Hepatocyte (in vitro differentiated cells): ENCODE data around the gene AKAP13.

Experiments
- CTCF ChIP-seq: fragments of 200-600 bp; sonication (generic); IDR thresholded peaks from 2 replicates; pipeline ENCODE4 v1.5.1; 2016; ENCODE audit warnings: antibody characterized with exemption, mild to moderate bottlenecking; ENCODE audit not compliant: poor library complexity
- EZH2 ChIP-seq: fragments of 200-600 bp; sonication (generic); IDR thresholded peaks from 2 replicates; pipeline ENCODE4 v1.6.1; 2016; ENCODE audit warnings: antibody characterized with exemption, mild to moderate bottlenecking, borderline replicate concordance
- EZH2phosphoT487 ChIP-seq: fragments of 200-600 bp; sonication (generic); IDR thresholded peaks from one replicate; pipeline ENCODE4 v1.6.1; 2018; ENCODE audit warnings: antibody characterized with exemption, mild to moderate bottlenecking, low read depth, moderate library complexity; ENCODE audit not compliant: unreplicated experiment, severe bottlenecking

DNA sequence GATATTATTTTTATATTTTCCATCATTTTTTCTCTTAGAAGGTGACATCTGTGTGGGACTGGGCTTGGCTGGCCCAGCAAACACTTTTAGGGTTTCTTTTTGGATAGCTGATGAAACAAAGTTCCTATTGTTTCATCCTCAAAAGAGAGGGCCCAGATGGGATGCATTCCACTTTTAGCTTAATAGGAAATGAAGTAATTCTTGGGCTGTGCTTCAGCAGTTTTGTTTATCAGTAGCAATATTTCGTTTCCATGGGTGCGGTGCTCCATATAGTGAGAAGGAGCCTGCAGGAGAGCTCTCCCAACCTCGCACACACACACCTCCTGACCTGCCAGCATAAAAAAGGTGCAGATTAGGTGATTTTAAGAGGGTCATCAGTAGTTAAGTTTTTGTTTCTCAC, 147.5 kb downstream of the AKAP13 start:
- no peak for TF ChIP-seq EZH2
- TF ChIP-seq CTCF = no peak
- TF ChIP-seq EZH2phosphoT487 = no peak
